Right ventricle myocardium inferior (tissue), 1 donor: ENCODE results near the gene SLC29A3. TPM values are rescaled to one million over a fixed set of nuclear protein-coding genes. Genes with fewer than 3 reads are reported as not detected.
"Not testable (repeated sequence)": the region's sequence is repeated elsewhere in the genome, so short reads cannot be mapped to it uniquely, and the experiment has no call there.

ENCODE experiments used
- ATAC-seq: fragments of 200-7000 bp; cut with Tn5 transposase; one replicate; pipeline ENCODE4 v1.9.1; 2020; ENCODE audit warnings: mild to moderate bottlenecking, moderate library complexity
- DNase-seq: peaks from one replicate; pipeline ENCODE4 v3.0.0; 2021; ENCODE audit errors: missing footprints
- intact Hi-C: fragments of 100-400 bp; cut with DNase I; formaldehyde crosslinking; loops from one replicate; pipeline ENCODE4 v1.11.0; 2022
- total RNA-seq: library from RNA; stranded (reverse); fragmentation: NEBNext Ultra II Directional; extraction: Animal tissue kit (Norgen Biotek cat#: 25700); gene quantifications from one replicate; pipeline ENCODE4 v1.2.1, GENCODE V29; 2021
- donor health status: DM: no; HTN: yes; CAD: no; lungs with severe emphysema.

Gene SLC29A3
- total RNA-seq, 1 donor from 2014 or later = 1.8 TPM

- DNase-seq (peak; percentile 22), ATAC-seq (no peak)
- intact Hi-C loops = no loop called here
These were observed 24.2 kb upstream of the SLC29A3 start for GRCh38 chr10:71294856-71295255.

- DNase-seq (peak; percentile 9), ATAC-seq (no peak)
- intact Hi-C loops = no loop called here
These were observed 23.4 kb upstream of the SLC29A3 start for GRCh38 chr10:71295641-71296040.

GRCh38 chr10:71296086-71296485 lies 23.0 kb upstream of the SLC29A3 start:
- ATAC-seq = no peak
- DNase-seq = peak; percentile 14
- intact Hi-C loops = no loop called here

- DNase-seq, intact Hi-C loops, ATAC-seq: not testable (repeated sequence)
These were observed 22.2 kb upstream of the SLC29A3 start for GRCh38 chr10:71296811-71297210.

GRCh38 chr10:71297343-71297742 lies 21.7 kb upstream of the SLC29A3 start:
- no peak for DNase-seq
- ATAC-seq = no peak

GRCh38 chr10:71299071-71299785 lies 19.8 kb upstream of the SLC29A3 start:
- DNase-seq = no peak
- intact Hi-C loops = no loop called here
- ATAC-seq = no peak

More at GRCh38 chr10:71297343-71297742, 21.7 kb upstream of the SLC29A3 start:
- intact Hi-C loops = no loop called here

GRCh38 chr10:71300555-71301370 lies 18.3 kb upstream of the SLC29A3 start:
- no peak for ATAC-seq
- intact Hi-C loops = no loop called here
- DNase-seq = no peak

- intact Hi-C loops = no loop called here
- no peak for ATAC-seq
- DNase-seq = no peak
These were observed 17.6 kb upstream of the SLC29A3 start for GRCh38 chr10:71301371-71301916.

GRCh38 chr10:71302451-71302850 lies 16.6 kb upstream of the SLC29A3 start:
- DNase-seq = no peak
- intact Hi-C loops = no loop called here
- ATAC-seq = no peak

GRCh38 chr10:71302874-71303568 lies 16.0 kb upstream of the SLC29A3 start:
- intact Hi-C loops = no loop called here
- peak; percentile 24 for ATAC-seq
- DNase-seq = no peak

GRCh38 chr10:71303569-71303907 lies 15.5 kb upstream of the SLC29A3 start:
- DNase-seq (no peak), ATAC-seq (no peak)
- intact Hi-C loops = no loop called here

GRCh38 chr10:71304914-71305313 lies 14.1 kb upstream of the SLC29A3 start:
- DNase-seq = no peak
- ATAC-seq = no peak
- intact Hi-C loops = no loop called here

- no peak for DNase-seq
These were observed 12.1 kb upstream of the SLC29A3 start for GRCh38 chr10:71306979-71307378.

GRCh38 chr10:71307469-71308085 lies 11.5 kb upstream of the SLC29A3 start:
- ATAC-seq = peak; percentile 48
- DNase-seq = no peak
- intact Hi-C loops = no loop called here

More at GRCh38 chr10:71306979-71307378, 12.1 kb upstream of the SLC29A3 start:
- no peak for ATAC-seq
- intact Hi-C loops = no loop called here

GRCh38 chr10:71308244-71308643 lies 10.8 kb upstream of the SLC29A3 start:
- intact Hi-C loops = no loop called here
- DNase-seq (no peak), ATAC-seq (no peak)

- intact Hi-C loops = no loop called here
- DNase-seq = no peak
- ATAC-seq = no peak
These were observed 10.1 kb upstream of the SLC29A3 start for GRCh38 chr10:71308985-71309384.

GRCh38 chr10:71309919-71310318 lies 9.1 kb upstream of the SLC29A3 start:
- DNase-seq (no peak), ATAC-seq (no peak)
- intact Hi-C loops = loop anchor here (5.0 kb wide), 1 partner anchor 587 kb away; no protein-coding TSS in a partner anchor

- DNase-seq = no peak
- intact Hi-C loops = loop anchor here (5.0 kb wide), 1 partner anchor 585 kb away; no protein-coding TSS in a partner anchor
- no peak for ATAC-seq
These were observed 6.8 kb upstream of the SLC29A3 start for GRCh38 chr10:71312220-71312619.
